WTC11 (cell line): ENCODE measurements around the gene YTHDF1. TPM values are rescaled to one million over a fixed set of nuclear protein-coding genes. Genes with fewer than 3 reads are reported as not detected.

Experiments
- ATAC-seq: fragments of 200-7000 bp; cut with Tn5 transposase; 2 replicates; pipeline ENCODE4 v1.10.0; 2021; ENCODE audit warnings: mild to moderate bottlenecking, moderate library complexity
- CTCF ChIA-PET: fragments of 300-600 bp; sonication (Branson Sonifier 250); formaldehyde crosslinking; loops from one replicate; lab custom pipeline; 2021; ENCODE audit warnings: antibody characterized with exemption; lab: Charles Lee
- POLR2A ChIA-PET: fragments of 350-600 bp; sonication (Branson Sonifier 250); formaldehyde crosslinking; loops from one replicate; lab custom pipeline; 2021; ENCODE audit warnings: antibody characterized with exemption; lab: Charles Lee
- DNase-seq: peaks from one replicate; pipeline ENCODE4 v3.0.0; 2021; ENCODE audit warnings: low spot score
- H3K27ac Mint-ChIP-seq: 2 replicates; pipeline ENCODE4 v1.8.0; 2021; ENCODE audit warnings: mixed read lengths
- H3K27me3 Mint-ChIP-seq: 2 replicates; pipeline ENCODE4 v1.8.0; 2021; ENCODE audit warnings: low read depth, mild to moderate bottlenecking, moderate library complexity, mixed read lengths
- H3K36me3 Mint-ChIP-seq: 2 replicates; pipeline ENCODE4 v1.8.0; 2021; ENCODE audit warnings: mixed read lengths
- H3K4me1 Mint-ChIP-seq: 2 replicates; pipeline ENCODE4 v1.8.0; 2022; ENCODE audit warnings: mixed read lengths
- H3K4me3 Mint-ChIP-seq: 2 replicates; pipeline ENCODE4 v1.8.0; 2021; ENCODE audit warnings: mild to moderate bottlenecking, moderate library complexity, mixed read lengths
- H3K9me3 Mint-ChIP-seq: 2 replicates; pipeline ENCODE4 v1.8.0; 2021; ENCODE audit warnings: mixed read lengths
- CREM ChIP-seq: sonication (generic); formaldehyde crosslinking; IDR thresholded peaks from 2 replicates; pipeline ENCODE4 v1.8.1; 2022; ENCODE audit warnings: mild to moderate bottlenecking, missing genetic modification reagents, moderate library complexity
- GRHL2 ChIP-seq: fragments of 250-450 bp; sonication (Bioruptor Pico); IDR thresholded peaks from 2 replicates; pipeline ENCODE4 v1.8.0; 2022; ENCODE audit warnings: mild to moderate bottlenecking, moderate library complexity; ENCODE audit not compliant: insufficient replicate concordance, severe bottlenecking
- IRF2 ChIP-seq: sonication (generic); formaldehyde crosslinking; IDR thresholded peaks from 2 replicates; pipeline ENCODE4 v1.8.0; 2022; ENCODE audit warnings: low read depth, missing genetic modification reagents, borderline replicate concordance
- NFYB ChIP-seq: sonication (generic); formaldehyde crosslinking; conservative IDR thresholded peaks from 2 replicates; pipeline ENCODE4 v1.8.0; 2022; ENCODE audit warnings: low read depth, missing genetic modification reagents
- OVOL2 ChIP-seq: fragments of 250-450 bp; sonication (Bioruptor Pico); IDR thresholded peaks from 2 replicates; pipeline ENCODE4 v1.9.0; 2021; ENCODE audit warnings: mild to moderate bottlenecking, borderline replicate concordance
- RELA ChIP-seq: sonication (generic); formaldehyde crosslinking; IDR thresholded peaks from 2 replicates; pipeline ENCODE4 v1.8.1; 2022; ENCODE audit warnings: missing genetic modification reagents, mild to moderate bottlenecking, borderline replicate concordance
- RORB ChIP-seq: fragments of 250-450 bp; sonication (Bioruptor Pico); IDR thresholded peaks from 2 replicates; pipeline ENCODE4 v1.9.0; 2021; ENCODE audit warnings: mild to moderate bottlenecking
- SMAD3 ChIP-seq: sonication (generic); formaldehyde crosslinking; IDR thresholded peaks from 2 replicates; pipeline ENCODE4 v1.8.0; 2022; ENCODE audit warnings: missing genetic modification reagents, mild to moderate bottlenecking, borderline replicate concordance
- SMAD4 ChIP-seq: sonication (generic); formaldehyde crosslinking; IDR thresholded peaks from 2 replicates; pipeline ENCODE4 v1.8.0; 2022; ENCODE audit warnings: mild to moderate bottlenecking, missing genetic modification reagents
- ZNF121 ChIP-seq: sonication (generic); formaldehyde crosslinking; IDR thresholded peaks from 2 replicates; pipeline ENCODE4 v1.8.0; 2023; ENCODE audit warnings: missing genetic modification reagents
- ZNF138 ChIP-seq: sonication (generic); formaldehyde crosslinking; conservative IDR thresholded peaks from 2 replicates; pipeline ENCODE4 v1.8.1; 2022; ENCODE audit warnings: mild to moderate bottlenecking, moderate library complexity, missing genetic modification reagents
- ZNF263 ChIP-seq: sonication (generic); formaldehyde crosslinking; IDR thresholded peaks from 2 replicates; pipeline ENCODE4 v1.8.1; 2022; ENCODE audit warnings: low read depth, mild to moderate bottlenecking, moderate library complexity, missing genetic modification reagents
- total RNA-seq: library from RNA; stranded (reverse); gene quantifications from 3 replicates; pipeline ENCODE4 v1.2.3, GENCODE V29; 2021
- TF ChIP-seq, protein P1 (sequence below): fragments of 250-450 bp; sonication (Bioruptor Pico); conservative IDR thresholded peaks from 2 replicates; pipeline ENCODE4 v1.9.0; 2021; ENCODE audit warnings: mild to moderate bottlenecking
- TF ChIP-seq, protein P2 (sequence below): fragments of 250-450 bp; sonication (Bioruptor Pico); IDR thresholded peaks from 2 replicates; pipeline ENCODE4 v1.9.0; 2021; ENCODE audit warnings: mild to moderate bottlenecking, borderline replicate concordance
- TF ChIP-seq, protein P3 (sequence below): fragments of 250-450 bp; sonication (Bioruptor Pico); IDR thresholded peaks from 2 replicates; pipeline ENCODE4 v1.9.0; 2021; ENCODE audit warnings: mild to moderate bottlenecking
- TF ChIP-seq, protein P4 (sequence below): sonication (generic); formaldehyde crosslinking; IDR thresholded peaks from 2 replicates; pipeline ENCODE4 v1.8.1; 2023; ENCODE audit warnings: mild to moderate bottlenecking, missing genetic modification reagents, moderate library complexity
- TF ChIP-seq, protein P5 (sequence below): fragments of 200-600 bp; IDR thresholded peaks from 2 replicates; pipeline ENCODE4 v1.8.0; 2022; ENCODE audit warnings: antibody characterized with exemption
- TF ChIP-seq, protein P6 (sequence below): sonication (generic); formaldehyde crosslinking; IDR thresholded peaks from 2 replicates; pipeline ENCODE4 v1.8.1; 2022; ENCODE audit warnings: low read depth, mild to moderate bottlenecking, moderate library complexity, missing genetic modification reagents, borderline replicate concordance

The YTHDF1 gene
- total RNA-seq, 1 experiment from 2014 or later = 61.3 TPM

DNA sequence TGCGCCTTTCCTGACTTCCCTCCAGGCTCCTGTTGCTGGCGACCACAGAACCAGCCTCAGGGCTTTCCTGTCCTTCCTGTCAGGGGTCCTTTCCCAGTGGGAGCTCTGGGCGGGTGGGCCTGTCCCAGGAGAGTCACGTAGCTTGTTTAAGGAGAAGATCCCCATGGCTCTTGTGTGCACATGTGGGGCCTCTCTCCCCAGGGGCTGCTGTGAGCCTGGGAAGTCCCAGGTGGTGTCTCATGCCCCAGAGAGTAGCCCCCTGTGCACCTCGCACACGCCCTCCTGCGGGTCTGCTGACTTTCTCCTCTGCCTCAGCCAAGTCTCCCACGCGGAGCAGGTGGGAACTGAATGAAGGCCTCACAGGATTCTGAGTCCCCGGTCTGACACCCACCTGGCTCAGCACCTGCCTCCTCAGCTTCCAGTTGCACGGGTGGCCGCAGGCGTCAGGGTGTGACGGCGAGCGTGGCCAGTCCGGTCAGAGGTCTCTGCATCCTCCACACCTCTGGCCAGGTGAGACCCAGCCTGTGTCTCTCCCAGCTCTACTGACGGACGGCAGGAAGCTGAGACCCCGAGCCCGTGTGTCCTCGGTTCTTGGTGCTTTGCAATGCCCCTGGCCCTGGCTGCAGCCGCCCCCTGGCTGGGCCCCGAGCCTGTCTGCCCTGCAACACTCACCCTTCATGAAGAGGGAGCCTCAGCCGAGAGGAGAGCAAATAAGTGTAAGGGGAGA, 44.0 kb upstream of the YTHDF1 start:
- H3K27ac Mint-ChIP-seq = no peak overlapping the region
- H3K4me1 Mint-ChIP-seq = peaks cover 21% of the 10 kb centered on the region
- ATAC-seq = no peak
- ChIA-PET POLR2A (no interaction called here), CTCF (interaction anchor here (0.6 to 2.6 kb wide), 6 partner anchors 13 to 121 kb away, joined by 3 to 14 read pairs (median 4); partner anchors contain the start of gene ARFGAP1)
- H3K27me3 Mint-ChIP-seq = peaks cover 22% of the 10 kb centered on the region
- DNase-seq = no peak
- H3K4me3 Mint-ChIP-seq = no peak overlapping the region
- TF ChIP-seq, protein P1, sequence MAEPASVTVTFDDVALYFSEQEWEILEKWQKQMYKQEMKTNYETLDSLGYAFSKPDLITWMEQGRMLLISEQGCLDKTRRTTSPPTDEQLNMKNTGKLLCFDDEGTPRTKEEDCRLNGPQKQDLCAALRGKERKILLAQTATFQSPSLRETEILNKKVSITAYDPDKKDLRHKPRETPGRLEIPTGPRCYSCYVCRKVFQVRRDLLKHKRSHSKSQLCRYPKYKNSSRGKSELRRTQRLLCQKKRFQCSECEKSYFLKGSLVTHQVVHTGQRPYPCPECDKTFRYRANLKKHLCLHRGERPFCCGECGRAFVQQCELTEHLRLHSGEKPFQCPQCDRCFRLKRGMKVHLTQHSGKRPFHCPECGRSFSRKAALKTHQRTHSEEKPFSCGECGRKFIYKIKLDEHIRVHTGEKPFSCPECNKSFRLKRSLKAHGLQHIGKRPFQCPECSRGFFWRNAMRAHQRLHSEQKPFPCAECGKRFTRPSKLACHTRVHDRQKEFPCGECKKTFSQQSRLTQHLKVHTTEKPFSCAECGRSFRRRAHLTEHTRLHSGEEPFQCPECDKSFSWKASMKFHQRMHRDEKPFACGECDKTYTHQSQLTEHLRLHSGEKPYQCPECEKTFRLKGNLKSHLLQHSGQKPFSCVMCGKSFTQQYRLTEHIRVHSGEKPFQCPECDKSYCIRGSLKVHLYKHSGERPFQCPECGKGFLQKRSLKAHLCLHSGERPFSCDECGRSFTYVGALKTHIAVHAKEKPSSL (CRISPR knock-in tag) = no peak
- no peak for TF ChIP-seq CREM (CRISPR knock-in tag)
- no peak for TF ChIP-seq OVOL2
- TF ChIP-seq SMAD4 (CRISPR knock-in tag) = no peak
- no peak for TF ChIP-seq NFYB
- TF ChIP-seq, protein P2, sequence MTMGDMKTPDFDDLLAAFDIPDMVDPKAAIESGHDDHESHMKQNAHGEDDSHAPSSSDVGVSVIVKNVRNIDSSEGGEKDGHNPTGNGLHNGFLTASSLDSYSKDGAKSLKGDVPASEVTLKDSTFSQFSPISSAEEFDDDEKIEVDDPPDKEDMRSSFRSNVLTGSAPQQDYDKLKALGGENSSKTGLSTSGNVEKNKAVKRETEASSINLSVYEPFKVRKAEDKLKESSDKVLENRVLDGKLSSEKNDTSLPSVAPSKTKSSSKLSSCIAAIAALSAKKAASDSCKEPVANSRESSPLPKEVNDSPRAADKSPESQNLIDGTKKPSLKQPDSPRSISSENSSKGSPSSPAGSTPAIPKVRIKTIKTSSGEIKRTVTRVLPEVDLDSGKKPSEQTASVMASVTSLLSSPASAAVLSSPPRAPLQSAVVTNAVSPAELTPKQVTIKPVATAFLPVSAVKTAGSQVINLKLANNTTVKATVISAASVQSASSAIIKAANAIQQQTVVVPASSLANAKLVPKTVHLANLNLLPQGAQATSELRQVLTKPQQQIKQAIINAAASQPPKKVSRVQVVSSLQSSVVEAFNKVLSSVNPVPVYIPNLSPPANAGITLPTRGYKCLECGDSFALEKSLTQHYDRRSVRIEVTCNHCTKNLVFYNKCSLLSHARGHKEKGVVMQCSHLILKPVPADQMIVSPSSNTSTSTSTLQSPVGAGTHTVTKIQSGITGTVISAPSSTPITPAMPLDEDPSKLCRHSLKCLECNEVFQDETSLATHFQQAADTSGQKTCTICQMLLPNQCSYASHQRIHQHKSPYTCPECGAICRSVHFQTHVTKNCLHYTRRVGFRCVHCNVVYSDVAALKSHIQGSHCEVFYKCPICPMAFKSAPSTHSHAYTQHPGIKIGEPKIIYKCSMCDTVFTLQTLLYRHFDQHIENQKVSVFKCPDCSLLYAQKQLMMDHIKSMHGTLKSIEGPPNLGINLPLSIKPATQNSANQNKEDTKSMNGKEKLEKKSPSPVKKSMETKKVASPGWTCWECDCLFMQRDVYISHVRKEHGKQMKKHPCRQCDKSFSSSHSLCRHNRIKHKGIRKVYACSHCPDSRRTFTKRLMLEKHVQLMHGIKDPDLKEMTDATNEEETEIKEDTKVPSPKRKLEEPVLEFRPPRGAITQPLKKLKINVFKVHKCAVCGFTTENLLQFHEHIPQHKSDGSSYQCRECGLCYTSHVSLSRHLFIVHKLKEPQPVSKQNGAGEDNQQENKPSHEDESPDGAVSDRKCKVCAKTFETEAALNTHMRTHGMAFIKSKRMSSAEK (CRISPR knock-in tag) = no peak
- no peak for TF ChIP-seq SMAD3 (CRISPR knock-in tag)
- TF ChIP-seq, protein P3, sequence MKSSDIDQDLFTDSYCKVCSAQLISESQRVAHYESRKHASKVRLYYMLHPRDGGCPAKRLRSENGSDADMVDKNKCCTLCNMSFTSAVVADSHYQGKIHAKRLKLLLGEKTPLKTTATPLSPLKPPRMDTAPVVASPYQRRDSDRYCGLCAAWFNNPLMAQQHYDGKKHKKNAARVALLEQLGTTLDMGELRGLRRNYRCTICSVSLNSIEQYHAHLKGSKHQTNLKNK (CRISPR knock-in tag) = no peak
- H3K36me3 Mint-ChIP-seq = no peaks in the 10 kb centered on the region
- H3K9me3 Mint-ChIP-seq = no peaks in the 10 kb centered on the region

DNA sequence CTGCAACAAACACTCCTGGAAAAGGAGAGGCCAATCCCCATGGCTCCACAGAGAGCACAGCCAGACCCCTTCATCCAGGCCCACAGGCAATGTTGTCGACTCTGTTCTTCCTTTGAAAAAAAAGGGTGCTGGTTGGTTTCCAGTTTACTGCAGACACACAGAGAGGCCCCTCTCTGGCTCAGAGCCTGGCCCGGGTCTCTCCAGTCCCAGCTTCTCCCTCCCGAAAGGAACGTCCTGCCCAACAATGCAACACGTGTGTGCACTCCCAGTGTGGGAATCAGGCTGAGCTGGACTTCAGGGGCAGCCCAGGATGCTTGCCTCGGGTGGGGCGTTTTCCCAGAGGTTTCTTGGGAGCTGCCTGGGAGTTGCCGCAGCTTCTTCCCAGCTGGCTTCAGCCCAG, 42.9 kb upstream of the YTHDF1 start:
- peaks cover 26% of the 10 kb centered on the region for H3K27me3 Mint-ChIP-seq
- H3K4me3 Mint-ChIP-seq = no peak overlapping the region
- CTCF ChIA-PET = interaction anchor here (1.3 to 2.6 kb wide), 4 partner anchors 22 to 123 kb away, joined by 3 to 14 read pairs (median 5); no protein-coding TSS in a partner anchor
- H3K9me3 Mint-ChIP-seq = no peaks in the 10 kb centered on the region
- peaks cover 23% of the 10 kb centered on the region for H3K4me1 Mint-ChIP-seq
- no peaks in the 10 kb centered on the region for H3K36me3 Mint-ChIP-seq
- DNase-seq (no peak), ATAC-seq (no peak)
- no peak for TF ChIP-seq RELA (CRISPR knock-in tag)
- no peak for TF ChIP-seq GRHL2 (CRISPR knock-in tag)
- no peak for TF ChIP-seq OVOL2
- TF ChIP-seq RORB (CRISPR knock-in tag) = no peak
- TF ChIP-seq, protein P4, sequence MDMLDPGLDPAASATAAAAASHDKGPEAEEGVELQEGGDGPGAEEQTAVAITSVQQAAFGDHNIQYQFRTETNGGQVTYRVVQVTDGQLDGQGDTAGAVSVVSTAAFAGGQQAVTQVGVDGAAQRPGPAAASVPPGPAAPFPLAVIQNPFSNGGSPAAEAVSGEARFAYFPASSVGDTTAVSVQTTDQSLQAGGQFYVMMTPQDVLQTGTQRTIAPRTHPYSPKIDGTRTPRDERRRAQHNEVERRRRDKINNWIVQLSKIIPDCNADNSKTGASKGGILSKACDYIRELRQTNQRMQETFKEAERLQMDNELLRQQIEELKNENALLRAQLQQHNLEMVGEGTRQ (CRISPR knock-in tag) = no peak
- no peak for TF ChIP-seq SMAD4 (CRISPR knock-in tag)
- TF ChIP-seq, protein P5, sequence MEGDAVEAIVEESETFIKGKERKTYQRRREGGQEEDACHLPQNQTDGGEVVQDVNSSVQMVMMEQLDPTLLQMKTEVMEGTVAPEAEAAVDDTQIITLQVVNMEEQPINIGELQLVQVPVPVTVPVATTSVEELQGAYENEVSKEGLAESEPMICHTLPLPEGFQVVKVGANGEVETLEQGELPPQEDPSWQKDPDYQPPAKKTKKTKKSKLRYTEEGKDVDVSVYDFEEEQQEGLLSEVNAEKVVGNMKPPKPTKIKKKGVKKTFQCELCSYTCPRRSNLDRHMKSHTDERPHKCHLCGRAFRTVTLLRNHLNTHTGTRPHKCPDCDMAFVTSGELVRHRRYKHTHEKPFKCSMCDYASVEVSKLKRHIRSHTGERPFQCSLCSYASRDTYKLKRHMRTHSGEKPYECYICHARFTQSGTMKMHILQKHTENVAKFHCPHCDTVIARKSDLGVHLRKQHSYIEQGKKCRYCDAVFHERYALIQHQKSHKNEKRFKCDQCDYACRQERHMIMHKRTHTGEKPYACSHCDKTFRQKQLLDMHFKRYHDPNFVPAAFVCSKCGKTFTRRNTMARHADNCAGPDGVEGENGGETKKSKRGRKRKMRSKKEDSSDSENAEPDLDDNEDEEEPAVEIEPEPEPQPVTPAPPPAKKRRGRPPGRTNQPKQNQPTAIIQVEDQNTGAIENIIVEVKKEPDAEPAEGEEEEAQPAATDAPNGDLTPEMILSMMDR = no peak
- TF ChIP-seq, protein P6, sequence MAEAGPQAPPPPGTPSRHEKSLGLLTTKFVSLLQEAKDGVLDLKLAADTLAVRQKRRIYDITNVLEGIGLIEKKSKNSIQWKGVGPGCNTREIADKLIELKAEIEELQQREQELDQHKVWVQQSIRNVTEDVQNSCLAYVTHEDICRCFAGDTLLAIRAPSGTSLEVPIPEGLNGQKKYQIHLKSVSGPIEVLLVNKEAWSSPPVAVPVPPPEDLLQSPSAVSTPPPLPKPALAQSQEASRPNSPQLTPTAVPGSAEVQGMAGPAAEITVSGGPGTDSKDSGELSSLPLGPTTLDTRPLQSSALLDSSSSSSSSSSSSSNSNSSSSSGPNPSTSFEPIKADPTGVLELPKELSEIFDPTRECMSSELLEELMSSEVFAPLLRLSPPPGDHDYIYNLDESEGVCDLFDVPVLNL (CRISPR knock-in tag) = no peak
- TF ChIP-seq IRF2 (CRISPR knock-in tag) = no peak
- TF ChIP-seq ZNF263 (CRISPR knock-in tag) = no peak
- no peak for TF ChIP-seq ZNF121 (CRISPR knock-in tag)
- TF ChIP-seq ZNF138 (CRISPR knock-in tag) = no peak
- no peak overlapping the region for H3K27ac Mint-ChIP-seq
- POLR2A ChIA-PET = no interaction called here
